ENCODE results near the gene SPI1.

- TF ChIP-seq CTCF (IDR thresholded peaks at IDR 0.05) (no peak), POLR2AphosphoS5 (IDR thresholded peaks at IDR 0.05; ENCODE audit: insufficient read depth in 1 of 2, low read depth in 1 of 2) (no peak)
Observed at GRCh38 chr11:47325271-47326041, 52.9 kb downstream of the SPI1 start.

Data from vagina (tissue), 2 donors.